ENCODE data around the gene SMS.

GRCh38 chrX:21991504-21991903 is 51.0 kb downstream of the SMS start:
- TF ChIP-seq CTCF (IDR thresholded peaks at IDR 0.05; ENCODE audit: insufficient read depth, low read length, poor library complexity, severe bottlenecking) (no peak), EZH2phosphoT487 (conservative IDR thresholded peaks at IDR 0.05; ENCODE audit: low read length) (no peak)
